Ovary (tissue), 9 donors: ENCODE measurements around the gene ERMARD. TPM values are rescaled to one million over a fixed set of nuclear protein-coding genes. Genes with fewer than 3 reads are reported as not detected.

ENCODE experiments used
- DNase-seq, 5 donors: peaks; one replicate each; pipeline ENCODE4 v3.0.0-alpha.2; 2019 to 2020
- H3K27ac ChIP-seq, 2 donors: fragments of 200-600 bp; one replicate each; pipeline versions ENCODE4 v1.5.1 to v1.8.0; 2019 to 2022
- H3K27me3 ChIP-seq: fragments of 200-600 bp; one replicate; pipeline ENCODE4 v1.8.0; 2022
- H3K36me3 ChIP-seq: fragments of 200-600 bp; sonication (generic); one replicate; pipeline ENCODE4 v1.5.1; 2019
- H3K4me1 ChIP-seq: one replicate; pipeline ENCODE4 v1.8.1; 2013; ENCODE audit warnings: mild to moderate bottlenecking, moderate library complexity; ENCODE audit not compliant: insufficient read depth
- H3K4me3 ChIP-seq: fragments of 200-600 bp; sonication (generic); one replicate; pipeline ENCODE4 v1.5.1; 2017
- H3K9me3 ChIP-seq, 2 donors: fragments of 200-600 bp in 1 of 2; sonication (generic) in 1 of 2; one replicate each; pipeline versions ENCODE4 v1.5.1 to v1.8.1; 2013 to 2019; ENCODE audit warnings: mild to moderate bottlenecking in 1 of 2, moderate library complexity in 1 of 2
- CTCF ChIP-seq, 3 donors: fragments of 450-650 bp in 2 of 3; fragments of 200-600 bp in 1 of 3; IDR thresholded peaks; one replicate each; pipeline versions ENCODE4 v1.5.1 to v1.8.0; 2016 to 2022; ENCODE audit warnings: antibody characterized with exemption in 3 of 3, mild to moderate bottlenecking in 1 of 3
- EP300 ChIP-seq: sonication (generic); formaldehyde crosslinking; IDR thresholded peaks from one replicate; pipeline ENCODE4 v1.6.1; 2017; ENCODE audit warnings: antibody characterized with exemption
- POLR2A ChIP-seq: fragments of 450-650 bp; IDR thresholded peaks from one replicate; pipeline ENCODE4 v1.6.1; 2017; ENCODE audit warnings: antibody characterized with exemption, mild to moderate bottlenecking, moderate library complexity
- WGBS, 3 donors: extraction: QIAGEN DNeasy Blood & Tissue Kit in 1 of 3; methylation state at CpG; one replicate each; pipeline versions ENCODE4 v1.1.5 to v1.1.7; 2013 to 2017; 5-methylcytosine and 5-hydroxymethylcytosine counted together
- intact Hi-C, 4 donors: fragments of 100-400 bp; cut with DNase I; formaldehyde crosslinking; loops; one replicate each; pipeline versions ENCODE4 v1.11.0 to v1.15.1; 2022 to 2023
- polyA plus RNA-seq, 2 donors: library from polyadenylated mRNA; stranded (reverse); fragments of 200-250 nt in 1 of 2; fragments of 350-450 nt in 1 of 2; fragmentation: Illumina TruSeq in 1 of 2; extraction: RNeasy Lipid Tissue Mini Kit (QIAGEN cat#74804) in 1 of 2; gene quantifications; one replicate each; pipeline ENCODE4 v1.2.3, GENCODE V29; 2013 to 2014
- total RNA-seq, 7 donors: library from RNA; depleted of rRNA in 2 of 7; stranded (reverse); fragments of >200 nt in 2 of 7; fragmentation: NEBNext Ultra II Directional in 3 of 7; extraction: Animal tissue kit (Norgen Biotek cat#: 25700) in 3 of 7; gene quantifications; one replicate each; pipeline versions ENCODE4 v1.1.0 to v1.2.4, GENCODE V29; 2016 to 2023
- donor health status: DM: no; HTN: no; CAD: no; lungs with moderate emphysema.
- donor health status: DM: no; HTN: no; CAD: no.
- donor health status: Bipolar disorder and iron deficiency.
- donor health status: DM: yes; HTN: yes; CAD: no.
- donor health status: DM: no; HTN: no; CAD: no.
- donor health status: DM: yes; HTN: yes; CAD: no.

The ERMARD gene
- total and polyA plus RNA-seq, 9 donors: 15.9 to 38.0 (median 27.0) TPM

GRCh38 chr6:169803271-169803811 lies 51.9 kb downstream of the ERMARD start:
- DNase-seq: no peak
- TF ChIP-seq EP300 (no peak), CTCF (IDR thresholded peaks at IDR 0.05) (no peak), POLR2A (no peak)
- Histone ChIP-seq H3K27ac (no peak overlapping the region), H3K9me3 (no peaks in the 10 kb centered on the region), H3K27me3 (no peaks in the 10 kb centered on the region), H3K4me1 (no peaks in the 10 kb centered on the region), H3K4me3 (no peak overlapping the region), H3K36me3 (no peaks in the 10 kb centered on the region)
- 50 to 63% (median 57%) methylated on average over 7 of the region's 7 CpGs for WGBS, 3 donors
- intact Hi-C loops: no loop called here

DNA sequence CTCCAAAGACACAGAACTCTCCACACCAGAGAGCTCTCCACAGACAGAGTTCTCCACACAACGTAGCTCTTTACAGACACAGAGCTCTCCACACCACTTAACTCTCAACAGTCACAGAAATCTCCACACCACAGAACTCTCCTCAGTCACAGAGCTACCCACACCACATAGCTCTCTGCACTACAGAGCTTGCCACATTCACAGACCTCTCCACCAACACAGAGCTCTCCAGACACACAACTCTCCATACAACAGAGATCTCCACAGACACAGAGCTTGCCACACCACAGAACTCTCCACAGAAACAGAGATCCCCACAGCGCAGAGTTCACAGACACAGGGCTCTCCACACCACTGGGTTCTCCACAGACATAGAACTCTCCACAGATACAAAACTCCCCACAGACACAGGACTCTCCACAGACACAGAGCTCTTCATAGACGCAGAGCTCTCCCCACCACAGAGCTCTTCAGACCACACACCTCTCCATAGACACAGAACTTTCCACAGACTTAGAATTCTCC lies 52.5 kb downstream of the ERMARD start:
- TF ChIP-seq EP300 (no peak), CTCF (IDR thresholded peaks at IDR 0.05) (no peak), POLR2A (no peak)
- Histone ChIP-seq H3K36me3 (no peaks in the 10 kb centered on the region), H3K4me1 (no peaks in the 10 kb centered on the region), H3K27me3 (no peaks in the 10 kb centered on the region), H3K9me3 (no peaks in the 10 kb centered on the region), H3K27ac (no peak overlapping the region), H3K4me3 (no peak overlapping the region)
- 61 to 71% (median 65%) methylated on average over 3 of the region's 3 CpGs for WGBS, 3 donors
- no peak for DNase-seq
- intact Hi-C loops: no loop called here

GRCh38 chr6:169804427-169804826 lies 53.0 kb downstream of the ERMARD start:
- no peaks in the 10 kb centered on the region for H3K4me1 ChIP-seq
- H3K4me3 ChIP-seq: no peak overlapping the region
- DNase-seq: no peak
- H3K27me3 ChIP-seq: no peaks in the 10 kb centered on the region
- TF ChIP-seq EP300 (no peak), CTCF (IDR thresholded peaks at IDR 0.05) (no peak), POLR2A (no peak)
- intact Hi-C loops: no loop called here
- no peaks in the 10 kb centered on the region for H3K36me3 ChIP-seq
- no peaks in the 10 kb centered on the region for H3K9me3 ChIP-seq
- H3K27ac ChIP-seq: no peak overlapping the region

DNA sequence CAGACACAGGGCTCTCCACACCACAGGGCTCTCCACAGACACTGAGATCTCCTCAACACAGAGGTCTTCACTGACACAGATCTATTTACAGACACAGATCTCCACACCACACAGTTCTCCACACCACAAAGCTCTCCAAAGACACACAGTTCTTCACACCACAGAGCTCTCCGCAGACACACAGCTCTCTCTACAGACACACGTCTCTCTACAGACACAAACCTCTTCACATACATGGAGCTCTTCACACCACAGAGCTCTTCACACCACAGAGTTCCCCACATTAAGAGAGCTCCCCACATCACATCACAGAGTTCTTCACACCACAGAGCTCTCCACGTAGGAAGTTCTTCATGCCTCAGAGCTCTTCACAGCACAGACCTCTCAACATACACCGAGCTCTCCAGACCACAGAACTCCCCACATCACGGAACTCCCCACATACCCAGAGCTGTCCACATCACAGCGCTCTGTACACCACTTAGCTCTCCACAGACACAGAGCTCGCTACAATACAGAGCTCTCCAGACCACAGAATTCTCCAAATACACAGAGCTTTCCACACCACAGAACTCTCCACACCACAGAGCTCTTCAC lies 53.9 kb downstream of the ERMARD start:
- intact Hi-C loops: no loop called here
- WGBS, 3 donors: 57 to 75% (median 72%) methylated on average over 7 of the region's 7 CpGs
- Histone ChIP-seq H3K4me1 (no peaks in the 10 kb centered on the region), H3K36me3 (no peaks in the 10 kb centered on the region), H3K27ac (no peak overlapping the region), H3K27me3 (no peaks in the 10 kb centered on the region), H3K4me3 (no peak overlapping the region), H3K9me3 (no peaks in the 10 kb centered on the region)
- TF ChIP-seq POLR2A: no peak
- no peak for TF ChIP-seq CTCF (IDR thresholded peaks at IDR 0.05)
- no peak for TF ChIP-seq EP300
- no peak for DNase-seq
